ENCODE measurements around the gene AKR1B1. TPM values are rescaled to one million over a fixed set of nuclear protein-coding genes. Genes with fewer than 3 reads are reported as not detected.

The AKR1B1 gene
- total RNA-seq, 4 donors from 2014 or later = 106 to 183 (median 117) TPM

DNA sequence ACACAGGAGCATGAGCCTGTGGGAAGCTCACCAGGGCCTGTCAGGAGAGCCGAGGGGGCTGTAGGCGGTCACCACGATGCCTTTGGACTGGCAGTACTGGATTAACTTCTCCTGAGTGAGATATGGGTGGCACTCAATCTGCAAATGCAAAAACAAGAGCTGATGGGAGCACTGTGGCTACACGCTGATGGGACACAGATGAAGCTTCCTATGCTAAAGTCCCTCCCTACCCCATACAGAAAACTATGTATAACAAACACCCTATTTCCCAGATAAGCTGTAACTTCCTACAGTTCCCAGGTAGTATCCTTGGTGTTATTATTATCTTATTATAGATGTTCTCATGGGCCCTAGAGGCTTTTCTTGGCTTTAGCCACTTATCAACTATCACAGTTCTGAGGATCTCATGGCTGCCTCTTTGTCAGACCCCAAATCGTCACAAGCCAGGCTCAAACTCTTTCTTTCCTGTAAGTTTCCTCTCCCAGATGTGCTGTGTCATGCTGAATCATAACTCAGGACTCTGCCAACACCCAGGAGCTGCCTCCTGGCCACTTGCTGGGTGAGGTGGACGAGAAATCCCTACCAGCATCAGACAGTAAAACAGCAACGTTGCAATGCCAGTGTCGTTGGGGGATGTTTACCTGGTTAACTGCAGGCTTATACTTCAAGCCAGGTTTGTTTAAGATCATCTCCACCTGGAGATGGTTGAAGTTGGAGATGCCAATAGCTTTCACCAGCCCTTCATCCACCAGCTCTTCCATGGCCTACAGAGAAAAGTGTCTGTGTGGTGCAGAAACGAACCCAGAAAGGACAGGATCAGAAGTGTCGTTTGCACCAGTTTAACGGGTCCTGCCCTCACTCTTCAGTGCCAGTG lies 10.3 kb downstream of the AKR1B1 start:
- peaks cover 0 to 32% (median 2%) of the 10 kb centered on the region in 4 donors for H3K4me1 ChIP-seq
- no peak overlapping the region for H3K27ac ChIP-seq
- H3K9me3 ChIP-seq = no peaks in the 10 kb centered on the region
- DNase-seq (ENCODE audit: low spot score in 2 of 2) = no peak
- H3K27me3 ChIP-seq = no peaks in the 10 kb centered on the region
- peaks cover 6 to 84% (median 35%) of the 10 kb centered on the region in 3 donors for H3K36me3 ChIP-seq
- 88 to 91% methylated on average over 11 of the region's 11 CpGs for WGBS, 2 donors
- TF ChIP-seq POLR2A (IDR thresholded peaks at IDR 0.05) (no peak), CTCF (IDR thresholded peaks at IDR 0.05) (no peak), EP300 (IDR thresholded peaks at IDR 0.05) (no peak)
- no peak overlapping the region for H3K4me3 ChIP-seq

DNA sequence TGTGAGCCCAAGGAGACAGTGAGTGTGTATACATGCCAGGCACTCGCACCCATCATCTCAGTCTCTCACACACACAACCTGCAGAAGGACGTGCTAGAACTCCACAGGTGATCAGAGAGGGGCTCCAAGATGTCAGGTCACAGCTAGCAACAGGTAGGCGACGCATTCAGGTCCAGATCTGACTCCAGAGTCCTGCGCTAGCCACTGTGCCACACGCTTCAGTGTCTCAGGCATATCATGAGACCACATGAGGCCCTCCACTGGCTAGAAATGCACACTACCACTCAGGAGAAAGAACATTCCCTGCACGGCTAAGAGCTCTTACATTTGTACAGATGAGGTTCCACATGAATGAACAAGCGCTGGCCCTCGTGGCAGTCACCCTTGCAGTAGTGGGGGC lies 11.5 kb downstream of the AKR1B1 start:
- WGBS, 2 donors = 85% methylated on average over 9 of the region's 9 CpGs
- Histone ChIP-seq H3K9me3 (no peaks in the 10 kb centered on the region), H3K4me3 (no peak overlapping the region), H3K4me1 (peaks cover 0 to 20% (median under 1%) of the 10 kb centered on the region in 4 donors), H3K27me3 (no peaks in the 10 kb centered on the region), H3K36me3 (peaks cover 6 to 96% (median 42%) of the 10 kb centered on the region in 3 donors), H3K27ac (no peak overlapping the region)
- TF ChIP-seq POLR2A (IDR thresholded peaks at IDR 0.05) = no peak
- TF ChIP-seq EP300 (IDR thresholded peaks at IDR 0.05) = no peak
- TF ChIP-seq CTCF (IDR thresholded peaks at IDR 0.05) = no peak
- no peak for DNase-seq (ENCODE audit: low spot score in 2 of 2)

GRCh38 chr7:134446923-134447322 lies 12.0 kb downstream of the AKR1B1 start:
- TF ChIP-seq POLR2A (IDR thresholded peaks at IDR 0.05) = no peak
- no peak for TF ChIP-seq EP300 (IDR thresholded peaks at IDR 0.05)
- TF ChIP-seq CTCF (IDR thresholded peaks at IDR 0.05) = no peak
- peaks cover 6 to 100% (median 42%) of the 10 kb centered on the region in 3 donors for H3K36me3 ChIP-seq
- WGBS, 2 donors = 95 to 97% methylated on average over 9 to 10 of the region's 10 CpGs

GRCh38 chr7:134446446-134446845 lies 12.5 kb downstream of the AKR1B1 start:
- Histone ChIP-seq H3K4me3 (no peak overlapping the region), H3K27ac (no peak overlapping the region), H3K36me3 (peaks cover 6 to 100% (median 42%) of the 10 kb centered on the region in 3 donors), H3K27me3 (no peaks in the 10 kb centered on the region), H3K4me1 (peaks cover 0 to 10% (median 0%) of the 10 kb centered on the region in 4 donors), H3K9me3 (no peaks in the 10 kb centered on the region)
- 92 to 96% methylated on average over 8 to 9 of the region's 9 CpGs for WGBS, 2 donors
- DNase-seq (ENCODE audit: low spot score in 2 of 2) = no peak
- TF ChIP-seq CTCF (IDR thresholded peaks at IDR 0.05) (no peak), POLR2A (IDR thresholded peaks at IDR 0.05) (no peak), EP300 (IDR thresholded peaks at IDR 0.05) (no peak)

More at GRCh38 chr7:134446923-134447322, 12.0 kb downstream of the AKR1B1 start:
- H3K27me3 ChIP-seq = no peaks in the 10 kb centered on the region
- no peak overlapping the region for H3K4me3 ChIP-seq
- H3K27ac ChIP-seq = no peak overlapping the region
- peaks cover 0 to 15% (median 0%) of the 10 kb centered on the region in 4 donors for H3K4me1 ChIP-seq
- no peaks in the 10 kb centered on the region for H3K9me3 ChIP-seq
- DNase-seq (ENCODE audit: low spot score in 2 of 2) = no peak

DNA sequence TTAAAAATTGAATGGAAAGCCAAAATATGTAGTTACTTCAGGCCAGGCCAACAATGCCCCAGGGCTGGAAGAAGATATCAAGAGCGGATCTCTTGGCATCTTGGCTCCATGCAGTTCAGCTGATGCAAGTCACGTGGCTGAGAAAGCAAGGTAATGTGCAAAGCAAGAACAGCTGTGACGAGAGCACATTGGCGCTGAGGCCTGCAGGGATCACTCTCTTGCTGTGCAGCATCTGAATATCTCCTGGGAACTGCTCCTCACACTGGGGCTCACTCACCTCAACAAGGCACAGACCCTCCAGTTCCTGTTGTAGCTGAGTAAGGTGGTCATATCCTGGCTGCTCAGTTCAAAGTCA lies 14.0 kb downstream of the AKR1B1 start:
- H3K4me1 ChIP-seq = no peaks in the 10 kb centered on the region
- WGBS, 2 donors = 91 to 92% methylated on average over 4 of the region's 4 CpGs
- H3K27me3 ChIP-seq = no peaks in the 10 kb centered on the region
- peak overlapping the region in 1 of 4 donors; percentile 30 for H3K27ac ChIP-seq
- no peak overlapping the region for H3K4me3 ChIP-seq
- TF ChIP-seq CTCF (IDR thresholded peaks at IDR 0.05) = no peak
- no peak for TF ChIP-seq POLR2A (IDR thresholded peaks at IDR 0.05)
- TF ChIP-seq EP300 (IDR thresholded peaks at IDR 0.05) = no peak
- peaks cover 6 to 100% (median 37%) of the 10 kb centered on the region in 3 donors for H3K36me3 ChIP-seq
- DNase-seq (ENCODE audit: low spot score in 2 of 2) = no peak
- H3K9me3 ChIP-seq = no peaks in the 10 kb centered on the region
